ENCODE data around the gene ECSIT. TPM values are rescaled to one million over a fixed set of nuclear protein-coding genes. Genes with fewer than 3 reads are reported as not detected.
A peak's percentile ranks its signal among the peaks of the same experiment; 100 is the strongest.
"Not testable (repeated sequence)": the region's sequence is repeated elsewhere in the genome, so short reads cannot be mapped to it uniquely, and the experiment has no call there.

The ECSIT gene
- polyA plus RNA-seq, 4 donors: 39.9 to 106 (median 86.9) TPM

- peaks cover 0 to 8% of the 10 kb centered on the region in 2 donors for H3K9me3 ChIP-seq (ENCODE audit: control insufficient read depth in 2 of 2, insufficient read depth in 1 of 2, low read depth in 1 of 2, low read length in 1 of 2)
Observed at GRCh38 chr19:11479898-11480714, 48.8 kb downstream of the ECSIT start.

GRCh38 chr19:11479090-11479897, 49.6 kb downstream of the ECSIT start:
- peaks cover 0 to 8% of the 10 kb centered on the region in 2 donors for H3K9me3 ChIP-seq (ENCODE audit: control insufficient read depth in 2 of 2, insufficient read depth in 1 of 2, low read depth in 1 of 2, low read length in 1 of 2)
- peak; percentile 51 to 56 for DNase-seq
- WGBS, 3 donors: 15 to 20% (median 17%) methylated on average over 45 to 62 of the region's 62 CpGs
- FAIRE-seq: no peak
- H3K27me3 ChIP-seq (ENCODE audit: control insufficient read depth in 3 of 3, insufficient read depth in 3 of 3, low read length in 3 of 3): peaks cover 9 to 55% (median 12%) of the 10 kb centered on the region in 3 donors
- H3K36me3 ChIP-seq (ENCODE audit: control insufficient read depth in 3 of 3, insufficient read depth in 2 of 3, low read depth in 1 of 3, low read length in 3 of 3): peaks cover 0 to 14% (median 0%) of the 10 kb centered on the region in 3 donors
- peaks cover 0 to 13% (median 4%) of the 10 kb centered on the region in 3 donors for H3K4me1 ChIP-seq (ENCODE audit: control insufficient read depth in 3 of 3, insufficient read depth in 2 of 3, low read depth in 1 of 3, low read length in 2 of 3)
- no peak overlapping the region for H3K4me3 ChIP-seq (ENCODE audit: low read depth in 1 of 3, low read length in 3 of 3)
- no peak overlapping the region for H3K27ac ChIP-seq (ENCODE audit: low read depth in 1 of 3, low read length in 2 of 3)

More at GRCh38 chr19:11479898-11480714, 48.8 kb downstream of the ECSIT start:
- FAIRE-seq (no peak), DNase-seq (no peak)
- peaks cover 0 to 22% (median 0%) of the 10 kb centered on the region in 3 donors for H3K36me3 ChIP-seq (ENCODE audit: control insufficient read depth in 3 of 3, insufficient read depth in 2 of 3, low read depth in 1 of 3, low read length in 3 of 3)
- H3K4me1 ChIP-seq (ENCODE audit: control insufficient read depth in 3 of 3, insufficient read depth in 2 of 3, low read depth in 1 of 3, low read length in 2 of 3): peaks cover 0 to 13% (median 4%) of the 10 kb centered on the region in 3 donors
- 7 to 12% (median 11%) methylated on average over 29 to 86 of the region's 86 CpGs for WGBS, 3 donors
- H3K27me3 ChIP-seq (ENCODE audit: control insufficient read depth in 3 of 3, insufficient read depth in 3 of 3, low read length in 3 of 3): peaks cover 9 to 55% (median 12%) of the 10 kb centered on the region in 3 donors
- H3K27ac ChIP-seq (ENCODE audit: low read depth in 1 of 3, low read length in 2 of 3): no peak overlapping the region
- peak overlapping the region in 1 of 3 donors; percentile 5 for H3K4me3 ChIP-seq (ENCODE audit: low read depth in 1 of 3, low read length in 3 of 3)

- Histone ChIP-seq H3K27me3 (ENCODE audit: control insufficient read depth in 3 of 3, insufficient read depth in 3 of 3, low read length in 3 of 3) (peaks cover 9 to 58% (median 12%) of the 10 kb centered on the region in 3 donors), H3K4me1 (ENCODE audit: control insufficient read depth in 3 of 3, insufficient read depth in 2 of 3, low read depth in 1 of 3, low read length in 2 of 3) (peaks cover 0 to 13% (median 4%) of the 10 kb centered on the region in 3 donors), H3K4me3 (ENCODE audit: low read depth in 1 of 3, low read length in 3 of 3) (no peak overlapping the region), H3K27ac (ENCODE audit: low read depth in 1 of 3, low read length in 2 of 3) (no peak overlapping the region), H3K36me3 (ENCODE audit: control insufficient read depth in 3 of 3, insufficient read depth in 2 of 3, low read depth in 1 of 3, low read length in 3 of 3) (peaks cover 0 to 5% (median 0%) of the 10 kb centered on the region in 3 donors), H3K9me3 (ENCODE audit: control insufficient read depth in 2 of 2, insufficient read depth in 1 of 2, low read depth in 1 of 2, low read length in 1 of 2) (peaks cover 0 to 8% of the 10 kb centered on the region in 2 donors)
- WGBS, 3 donors: 31 to 52% (median 43%) methylated on average over 19 of the region's 19 CpGs
- DNase-seq (no peak), FAIRE-seq (no peak)
Observed at GRCh38 chr19:11478167-11479089, 50.5 kb downstream of the ECSIT start.

GRCh38 chr19:11475861-11476260, 53.1 kb downstream of the ECSIT start:
- H3K9me3 ChIP-seq (ENCODE audit: control insufficient read depth in 2 of 2, insufficient read depth in 1 of 2, low read depth in 1 of 2, low read length in 1 of 2): peaks cover 0 to 3% of the 10 kb centered on the region in 2 donors
- peaks cover 0 to 4% (median 4%) of the 10 kb centered on the region in 3 donors for H3K4me1 ChIP-seq (ENCODE audit: control insufficient read depth in 3 of 3, insufficient read depth in 2 of 3, low read depth in 1 of 3, low read length in 2 of 3)
- WGBS, 3 donors: 67 to 79% (median 68%) methylated on average over 8 of the region's 8 CpGs
- peaks cover under 1 to 34% (median 4%) of the 10 kb centered on the region in 3 donors for H3K27me3 ChIP-seq (ENCODE audit: control insufficient read depth in 3 of 3, insufficient read depth in 3 of 3, low read length in 3 of 3)
- FAIRE-seq (no peak), DNase-seq (no peak)
- no peak overlapping the region for H3K27ac ChIP-seq (ENCODE audit: low read depth in 1 of 3, low read length in 2 of 3)
- H3K36me3 ChIP-seq (ENCODE audit: control insufficient read depth in 3 of 3, insufficient read depth in 2 of 3, low read depth in 1 of 3, low read length in 3 of 3): no peaks in the 10 kb centered on the region
- H3K4me3 ChIP-seq (ENCODE audit: low read depth in 1 of 3, low read length in 3 of 3): no peak overlapping the region

- H3K36me3 ChIP-seq (ENCODE audit: control insufficient read depth in 3 of 3, insufficient read depth in 2 of 3, low read depth in 1 of 3, low read length in 3 of 3); FAIRE-seq; H3K4me3 ChIP-seq (ENCODE audit: low read depth in 1 of 3, low read length in 3 of 3); H3K4me1 ChIP-seq (ENCODE audit: control insufficient read depth in 3 of 3, insufficient read depth in 2 of 3, low read depth in 1 of 3, low read length in 2 of 3); H3K9me3 ChIP-seq (ENCODE audit: control insufficient read depth in 2 of 2, insufficient read depth in 1 of 2, low read depth in 1 of 2, low read length in 1 of 2); DNase-seq; H3K27ac ChIP-seq (ENCODE audit: low read depth in 1 of 3, low read length in 2 of 3): not testable (repeated sequence)
- H3K27me3 ChIP-seq (ENCODE audit: control insufficient read depth in 3 of 3, insufficient read depth in 3 of 3, low read length in 3 of 3): peaks cover 0 to 32% (median under 1%) of the 10 kb centered on the region in 3 donors
- WGBS, 3 donors: 85 to 93% (median 92%) methylated on average over 3 of the region's 3 CpGs
Observed at GRCh38 chr19:11475343-11475742, 53.6 kb downstream of the ECSIT start.

- no peak for FAIRE-seq
- DNase-seq: no peak
- 80 to 85% (median 85%) methylated on average over 4 of the region's 4 CpGs for WGBS, 3 donors
Observed at GRCh38 chr19:11473725-11474124, 55.2 kb downstream of the ECSIT start.

GRCh38 chr19:11468266-11468845, 60.6 kb downstream of the ECSIT start:
- not testable (repeated sequence) for H3K27ac ChIP-seq (ENCODE audit: low read depth in 1 of 3, low read length in 2 of 3); H3K4me3 ChIP-seq (ENCODE audit: low read depth in 1 of 3, low read length in 3 of 3); DNase-seq; FAIRE-seq; H3K36me3 ChIP-seq (ENCODE audit: control insufficient read depth in 3 of 3, insufficient read depth in 2 of 3, low read depth in 1 of 3, low read length in 3 of 3); H3K9me3 ChIP-seq (ENCODE audit: control insufficient read depth in 2 of 2, insufficient read depth in 1 of 2, low read depth in 1 of 2, low read length in 1 of 2); H3K4me1 ChIP-seq (ENCODE audit: control insufficient read depth in 3 of 3, insufficient read depth in 2 of 3, low read depth in 1 of 3, low read length in 2 of 3); H3K27me3 ChIP-seq (ENCODE audit: control insufficient read depth in 3 of 3, insufficient read depth in 3 of 3, low read length in 3 of 3)
- WGBS, 3 donors: 33 to 60% (median 52%) methylated on average over 8 of the region's 8 CpGs

More at GRCh38 chr19:11473725-11474124, 55.2 kb downstream of the ECSIT start:
- peaks cover 0 to 19% (median 0%) of the 10 kb centered on the region in 3 donors for H3K27me3 ChIP-seq (ENCODE audit: control insufficient read depth in 3 of 3, insufficient read depth in 3 of 3, low read length in 3 of 3)
- H3K36me3 ChIP-seq (ENCODE audit: control insufficient read depth in 3 of 3, insufficient read depth in 2 of 3, low read depth in 1 of 3, low read length in 3 of 3): no peaks in the 10 kb centered on the region
- no peak overlapping the region for H3K4me3 ChIP-seq (ENCODE audit: low read depth in 1 of 3, low read length in 3 of 3)
- no peaks in the 10 kb centered on the region for H3K4me1 ChIP-seq (ENCODE audit: control insufficient read depth in 3 of 3, insufficient read depth in 2 of 3, low read depth in 1 of 3, low read length in 2 of 3)
- H3K9me3 ChIP-seq (ENCODE audit: control insufficient read depth in 2 of 2, insufficient read depth in 1 of 2, low read depth in 1 of 2, low read length in 1 of 2): no peaks in the 10 kb centered on the region
- H3K27ac ChIP-seq (ENCODE audit: low read depth in 1 of 3, low read length in 2 of 3): no peak overlapping the region
